Adrenal gland (tissue), 5 donors: Measurements from ENCODE around the gene AFMID.

Experiments
- CTCF ChIP-seq, 6 experiments: fragments of 450-650 bp in 4 of 6; fragments of 200-600 bp in 2 of 6; sonication (generic) in 1 of 6; IDR thresholded peaks; 1 replicate in 5 of 6; 2 replicates in 1 of 6; pipeline versions ENCODE4 v1.5.1 to v1.8.0; 2016 to 2021; ENCODE audit warnings: antibody characterized with exemption in 6 of 6, mild to moderate bottlenecking in 2 of 6, moderate library complexity in 1 of 6
- POLR2A ChIP-seq, 2 donors: fragments of 450-650 bp; IDR thresholded peaks; one replicate each; pipeline ENCODE4 v1.6.1; 2017; ENCODE audit warnings: antibody characterized with exemption in 2 of 2, mild to moderate bottlenecking in 2 of 2, moderate library complexity in 1 of 2
- donor health status: DM: no; HTN: no; CAD: no.

- TF ChIP-seq CTCF (IDR thresholded peaks at IDR 0.05) (no peak), POLR2A (IDR thresholded peaks at IDR 0.05) (no peak)
Observed at GRCh38 chr17:78249074-78249817, 62.1 kb downstream of the AFMID start.
